ENCODE measurements around the gene TP53TG5. TPM values are rescaled to one million over a fixed set of nuclear protein-coding genes. Genes with fewer than 3 reads are reported as not detected.
A peak's percentile ranks its signal among the peaks of the same experiment; 100 is the strongest.

TP53TG5 gene
- total RNA-seq, 5 donors from 2014 or later (not counting 1 experiment from before 2014, with no cell fraction given), result 0.10 to 0.23 (median 0.16) TPM; not detected in 2

DNA sequence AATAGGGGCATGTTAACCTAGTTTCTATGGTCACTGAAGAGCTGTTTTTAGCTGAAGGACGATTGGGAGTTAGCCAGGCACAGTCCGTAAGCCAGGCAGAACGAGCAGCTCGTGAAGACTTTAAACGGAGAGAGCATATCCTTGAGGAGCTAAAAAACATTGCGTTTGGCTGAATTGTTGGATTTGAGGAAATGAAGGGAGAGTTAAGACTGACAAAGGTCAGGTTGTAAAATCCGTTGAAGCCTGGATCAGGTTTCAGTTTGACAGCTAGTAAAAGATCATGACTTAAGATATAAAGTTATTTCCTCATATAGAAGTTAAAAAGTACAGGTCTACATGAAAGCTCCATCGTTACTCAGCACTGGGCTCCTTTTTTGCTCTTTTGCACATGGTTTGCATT, 32.8 kb upstream of the TP53TG5 start:
- ChIA-PET CTCF (interaction anchor here in 1 of 2 donors (1.0 to 1.8 kb wide), 2 partner anchors 37 to 50 kb away, joined by 3 to 7 read pairs; no protein-coding TSS in a partner anchor), POLR2A (interaction anchor here in 1 of 2 donors (0.6 kb wide), 1 partner anchor 409 kb away, joined by 5 read pairs; no protein-coding TSS in a partner anchor)
- peaks cover 8% of the 10 kb centered on the region for H3K36me3 Mint-ChIP-seq
- Histone ChIP-seq H3K27me3 (replicated peaks in 1 of 2; ENCODE audit: control insufficient read depth in 2 of 2, extremely low read depth in 1 of 2, insufficient read depth in 2 of 2, low read length in 1 of 2) (no peaks in the 10 kb centered on the region), H3K36me3 (ENCODE audit: control insufficient read depth in 2 of 2, extremely low read depth in 1 of 2, insufficient read depth in 1 of 2, low read length in 1 of 2) (peaks cover 5 to 7% of the 10 kb centered on the region in 2 donors), H3K4me1 (ENCODE audit: control insufficient read depth in 1 of 2, extremely low read depth in 1 of 2, insufficient read depth in 2 of 2, low read length in 2 of 2) (peaks cover 8 to 18% of the 10 kb centered on the region in 2 experiments), H3K27ac (ENCODE audit: low read length) (no peak overlapping the region), H3K4me3 (ENCODE audit: control insufficient read depth in 1 of 2, extremely low read depth in 1 of 2, low read length in 1 of 2) (no peak overlapping the region), H3K9me3 (no peaks in the 10 kb centered on the region)
- 95% methylated on average over 6 of the region's 8 CpGs for WGBS (ENCODE audit: insufficient coverage)
- H3K4me1 Mint-ChIP-seq, result peaks cover 22 to 29% (median 26%) of the 10 kb centered on the region in 3 donors
- H3K27ac Mint-ChIP-seq, result no peak overlapping the region
- H3K4me3 Mint-ChIP-seq, result no peak overlapping the region
- no peak for DNase-seq
- ATAC-seq (replicated peaks in 1 of 4), result no peak
- H3K27me3 Mint-ChIP-seq, result no peaks in the 10 kb centered on the region
- H3K9me3 Mint-ChIP-seq, result no peaks in the 10 kb centered on the region

DNA sequence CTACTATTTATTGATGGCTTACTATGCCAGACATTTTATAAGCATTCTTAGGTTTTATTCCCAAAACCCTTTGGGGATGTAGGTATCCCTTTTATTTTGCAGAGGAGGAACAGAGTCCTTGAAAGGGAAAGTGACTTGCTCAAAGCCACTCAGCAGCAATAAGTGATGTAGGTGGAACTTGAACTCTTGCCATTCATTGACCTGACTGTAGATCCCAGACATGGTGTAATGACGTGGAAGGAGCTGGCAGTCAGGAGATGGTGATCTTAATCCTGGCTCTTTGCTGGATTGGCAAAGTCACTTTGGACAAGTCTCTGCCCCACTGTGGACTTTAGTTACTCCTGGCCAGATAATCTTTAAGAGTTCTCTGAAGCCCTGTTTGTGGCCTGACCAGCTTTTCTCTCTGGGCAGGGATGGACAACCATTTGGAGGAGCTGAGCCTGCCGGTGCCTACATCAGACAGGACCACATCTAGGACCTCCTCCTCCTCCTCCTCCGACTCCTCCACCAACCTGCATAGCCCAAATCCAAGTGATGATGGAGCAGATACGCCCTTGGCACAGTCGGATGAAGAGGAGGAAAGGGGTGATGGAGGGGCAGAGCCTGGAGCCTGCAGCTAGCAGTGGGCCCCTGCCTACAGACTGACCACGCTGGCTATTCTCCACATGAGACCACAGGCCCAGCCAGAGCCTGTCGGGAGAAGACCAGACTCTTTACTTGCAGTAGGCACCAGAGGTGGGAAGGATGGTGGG, 31.6 kb upstream of the TP53TG5 start:
- peaks cover 5 to 7% of the 10 kb centered on the region in 2 donors for H3K36me3 ChIP-seq (ENCODE audit: control insufficient read depth in 2 of 2, extremely low read depth in 1 of 2, insufficient read depth in 1 of 2, low read length in 1 of 2)
- H3K27ac Mint-ChIP-seq, result no peak overlapping the region
- ATAC-seq (replicated peaks in 1 of 4), result no peak

DNA sequence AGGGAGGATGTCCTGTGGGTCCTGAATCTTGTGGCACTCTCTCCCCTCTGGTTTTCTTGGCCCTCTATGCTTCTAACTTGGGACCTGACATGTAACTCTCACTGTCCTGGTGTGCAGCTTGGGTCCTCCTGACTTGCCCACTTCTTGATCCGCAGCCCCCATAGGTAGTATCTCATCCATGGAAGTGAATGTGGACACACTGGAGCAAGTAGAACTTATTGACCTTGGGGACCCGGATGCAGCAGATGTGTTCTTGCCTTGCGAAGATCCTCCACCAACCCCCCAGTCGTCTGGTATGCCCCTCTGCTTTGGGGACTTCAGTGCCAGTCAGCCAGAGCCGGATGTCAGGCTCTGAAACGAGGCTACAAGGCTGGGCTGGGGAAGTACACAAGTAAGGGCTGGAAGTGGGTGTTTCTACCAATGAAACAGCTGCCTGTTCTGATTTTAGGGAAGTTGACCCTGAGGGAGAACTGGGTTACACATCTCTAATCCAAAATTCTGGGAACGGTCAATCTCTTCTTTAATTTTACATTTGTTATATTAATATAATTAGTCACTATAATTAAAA, 30.6 kb upstream of the TP53TG5 start:
- Mint-ChIP-seq H3K27me3 (peaks cover 0 to 3% of the 10 kb centered on the region in 2 donors), H3K4me1 (peaks cover 22 to 24% (median 22%) of the 10 kb centered on the region in 3 donors), H3K4me3 (peak overlapping the region in 1 of 3 donors; percentile 39), H3K27ac (peak overlapping the region; percentile 57 to 64), H3K9me3 (no peaks in the 10 kb centered on the region), H3K36me3 (peaks cover 8% of the 10 kb centered on the region)
- DNase-seq (peak in 4 of 35 experiments; percentile 16 to 42 (median 20)), ATAC-seq (replicated peaks in 1 of 4) (peak in 1 of 4 experiments; percentile 37)
- Histone ChIP-seq H3K9me3 (no peaks in the 10 kb centered on the region), H3K27ac (ENCODE audit: low read length) (no peak overlapping the region), H3K4me1 (ENCODE audit: control insufficient read depth in 1 of 2, extremely low read depth in 1 of 2, insufficient read depth in 2 of 2, low read length in 2 of 2) (peaks cover 10 to 27% of the 10 kb centered on the region in 2 experiments), H3K4me3 (ENCODE audit: control insufficient read depth in 1 of 2, extremely low read depth in 1 of 2, low read length in 1 of 2) (no peak overlapping the region), H3K36me3 (ENCODE audit: control insufficient read depth in 2 of 2, extremely low read depth in 1 of 2, insufficient read depth in 1 of 2, low read length in 1 of 2) (peaks cover 5 to 7% of the 10 kb centered on the region in 2 donors), H3K27me3 (replicated peaks in 1 of 2; ENCODE audit: control insufficient read depth in 2 of 2, extremely low read depth in 1 of 2, insufficient read depth in 2 of 2, low read length in 1 of 2) (no peaks in the 10 kb centered on the region)
- 61% methylated on average over 4 of the region's 7 CpGs for WGBS (ENCODE audit: insufficient coverage)
- POLR2A ChIA-PET, result no interaction called here
- CTCF ChIA-PET, result no interaction called here

More for the DNA sequence above, 31.6 kb upstream of the TP53TG5 start:
- H3K36me3 Mint-ChIP-seq, result peaks cover 8% of the 10 kb centered on the region
- Histone ChIP-seq H3K9me3 (no peaks in the 10 kb centered on the region), H3K4me3 (ENCODE audit: control insufficient read depth in 1 of 2, extremely low read depth in 1 of 2, low read length in 1 of 2) (no peak overlapping the region), H3K27ac (ENCODE audit: low read length) (no peak overlapping the region), H3K27me3 (replicated peaks in 1 of 2; ENCODE audit: control insufficient read depth in 2 of 2, extremely low read depth in 1 of 2, insufficient read depth in 2 of 2, low read length in 1 of 2) (no peaks in the 10 kb centered on the region), H3K4me1 (ENCODE audit: control insufficient read depth in 1 of 2, extremely low read depth in 1 of 2, insufficient read depth in 2 of 2, low read length in 2 of 2) (peaks cover 10 to 27% of the 10 kb centered on the region in 2 experiments)
- WGBS (ENCODE audit: insufficient coverage), result 100% methylated on average over 3 of the region's 7 CpGs
- POLR2A ChIA-PET, result interaction anchor here in 1 of 2 donors (0.7 kb wide), 1 partner anchor 1561 kb away, joined by 5 read pairs; no protein-coding TSS in a partner anchor
- H3K4me1 Mint-ChIP-seq, result peaks cover 21 to 24% (median 23%) of the 10 kb centered on the region in 3 donors
- CTCF ChIA-PET, result interaction anchor here in 1 of 2 donors (1.0 to 1.8 kb wide), 2 partner anchors 36 to 49 kb away, joined by 3 to 7 read pairs; no protein-coding TSS in a partner anchor
- H3K27me3 Mint-ChIP-seq, result peaks cover 0 to 2% of the 10 kb centered on the region in 2 donors
- no peak overlapping the region for H3K4me3 Mint-ChIP-seq
- H3K9me3 Mint-ChIP-seq, result no peaks in the 10 kb centered on the region
- no peak for DNase-seq

DNA sequence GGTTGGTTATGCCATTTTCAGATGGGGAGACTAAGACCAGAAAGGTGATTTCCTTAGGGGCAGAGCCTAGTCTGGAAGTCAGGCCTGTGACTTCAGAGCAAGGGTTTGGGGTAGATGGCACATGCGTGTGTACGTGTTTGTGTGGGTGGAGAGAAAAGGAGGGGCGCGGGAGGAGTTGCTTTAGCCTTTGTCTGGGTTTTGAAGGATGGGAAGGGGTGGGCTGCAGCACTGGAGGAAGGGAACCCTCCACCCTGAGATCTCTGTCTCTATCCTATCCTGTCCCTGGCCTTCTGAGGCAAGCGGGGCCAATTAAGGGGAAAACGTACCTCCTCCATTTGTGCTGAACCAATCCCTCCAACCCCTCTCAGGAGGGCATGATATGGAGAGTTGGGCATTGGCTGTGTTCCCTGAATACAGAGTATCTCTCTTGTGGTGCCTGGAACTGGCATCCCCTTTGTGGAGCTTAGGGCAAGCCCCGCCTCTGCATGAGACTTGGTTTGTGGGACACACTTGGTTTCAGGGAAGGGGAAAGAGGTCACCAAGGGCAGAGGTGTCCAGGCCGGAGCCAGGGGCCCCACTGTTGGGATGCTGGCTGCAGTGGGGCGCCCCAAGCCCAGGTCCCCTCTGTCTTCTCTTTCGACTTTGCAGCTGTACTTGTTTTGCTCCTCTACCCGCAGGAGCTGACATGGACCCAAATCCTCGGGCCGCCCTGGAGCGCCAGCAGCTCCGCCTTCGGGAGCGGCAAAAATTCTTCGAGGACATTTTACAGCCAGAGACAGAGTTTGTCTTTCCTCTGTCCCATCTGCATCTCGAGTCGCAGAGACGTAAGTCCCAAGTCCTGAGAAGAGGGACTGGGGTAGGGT, 29.9 kb upstream of the TP53TG5 start, which contains the start of gene DBNDD2:
Gene DBNDD2, plus strand, starts transcription at position 507 of the 863 bp plus-strand sequence. Its CDS starts 179 bp downstream, at position 686.
- H3K27ac ChIP-seq (ENCODE audit: low read length), result peak within 1 kb of the TSS; percentile 68
- Mint-ChIP-seq H3K4me3 (peak within 1 kb of the TSS; percentile 82 to 83 (median 82)), H3K36me3 (peaks cover 8% of the 10 kb centered on the region), H3K27me3 (peaks cover 0 to 3% of the 10 kb centered on the region in 2 donors), H3K4me1 (peaks cover 22 to 24% (median 22%) of the 10 kb centered on the region in 3 donors), H3K9me3 (no peaks in the 10 kb centered on the region), H3K27ac (peak within 1 kb of the TSS; percentile 60 to 64)
- H3K27me3 ChIP-seq (replicated peaks in 1 of 2; ENCODE audit: control insufficient read depth in 2 of 2, extremely low read depth in 1 of 2, insufficient read depth in 2 of 2, low read length in 1 of 2), result no peaks in the 10 kb centered on the region
- POLR2A ChIA-PET, result interaction anchor here in 1 of 2 donors (0.6 to 1.8 kb wide), 3 partner anchors 8 to 44 kb away, joined by 3 to 7 read pairs (median 5); partner anchors contain the start of gene PIGT
- ATAC-seq (replicated peaks in 1 of 4) (peak in 1 of 4 experiments; percentile 74), DNase-seq (peak in 15 of 35 experiments; percentile 9 to 69 (median 28))
- no peaks in the 10 kb centered on the region for H3K9me3 ChIP-seq
- 89% methylated on average over 15 of the region's 21 CpGs for WGBS (ENCODE audit: insufficient coverage)
- CTCF ChIA-PET, result interaction anchor here in 1 of 2 donors (0.9 to 1.6 kb wide), 3 partner anchors 14 to 45 kb away, joined by 3 to 5 read pairs (median 4); partner anchors contain the start of gene SYS1
- peaks cover 5 to 7% of the 10 kb centered on the region in 2 donors for H3K36me3 ChIP-seq (ENCODE audit: control insufficient read depth in 2 of 2, extremely low read depth in 1 of 2, insufficient read depth in 1 of 2, low read length in 1 of 2)
- H3K4me1 ChIP-seq (ENCODE audit: control insufficient read depth in 1 of 2, extremely low read depth in 1 of 2, insufficient read depth in 2 of 2, low read length in 2 of 2), result peaks cover 10 to 27% of the 10 kb centered on the region in 2 experiments
- H3K4me3 ChIP-seq (ENCODE audit: control insufficient read depth in 1 of 2, extremely low read depth in 1 of 2, low read length in 1 of 2), result peak within 1 kb of the TSS; percentile 51 to 74

DNA sequence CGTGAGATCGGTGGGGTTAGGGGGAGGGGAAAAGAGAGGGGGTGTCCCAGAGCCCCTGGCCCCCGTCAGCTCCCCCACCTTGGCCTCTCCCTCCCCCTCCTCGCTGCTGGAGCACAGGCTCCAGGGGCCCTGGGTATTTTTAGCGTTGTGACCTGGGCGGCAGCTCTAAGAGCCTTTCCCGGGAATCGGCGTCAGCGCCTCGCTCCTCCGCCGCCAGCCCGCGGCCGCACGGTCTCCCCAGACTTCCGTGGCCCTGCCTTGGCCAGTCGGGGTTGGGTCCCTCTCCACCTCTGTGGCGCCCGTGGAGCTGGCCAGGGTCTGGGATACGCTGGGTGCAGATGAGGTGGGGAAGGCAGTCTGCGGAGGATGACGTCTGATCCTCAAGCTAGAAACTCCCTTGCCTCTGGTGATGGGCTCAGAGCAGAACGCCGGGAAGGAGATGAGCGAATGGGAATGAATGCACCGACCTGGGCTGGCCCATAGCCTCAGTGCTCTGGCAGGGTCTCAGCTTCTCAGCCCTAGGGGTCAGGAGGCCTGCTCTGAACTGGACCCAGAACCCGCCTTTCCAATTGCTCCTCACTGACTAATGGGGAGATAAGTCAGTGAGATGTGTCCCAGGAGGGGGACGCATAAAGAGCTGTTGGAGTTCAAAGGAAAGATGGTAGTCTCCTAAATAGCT, 29.1 kb upstream of the TP53TG5 start:
- H3K27me3 ChIP-seq (replicated peaks in 1 of 2; ENCODE audit: control insufficient read depth in 2 of 2, extremely low read depth in 1 of 2, insufficient read depth in 2 of 2, low read length in 1 of 2), result no peaks in the 10 kb centered on the region
- DNase-seq (peak in 3 of 35 experiments; percentile 10 to 45 (median 16)), ATAC-seq (replicated peaks in 1 of 4) (peak in 3 of 4 experiments; percentile 6 to 53 (median 8))
- peak overlapping the region; percentile 68 for H3K27ac ChIP-seq (ENCODE audit: low read length)
- peak overlapping the region; percentile 82 to 83 (median 82) for H3K4me3 Mint-ChIP-seq
- H3K36me3 ChIP-seq (ENCODE audit: control insufficient read depth in 2 of 2, extremely low read depth in 1 of 2, insufficient read depth in 1 of 2, low read length in 1 of 2), result peaks cover 5 to 7% of the 10 kb centered on the region in 2 donors
- 43% methylated on average over 22 of the region's 30 CpGs for WGBS (ENCODE audit: insufficient coverage)
- H3K4me3 ChIP-seq (ENCODE audit: control insufficient read depth in 1 of 2, extremely low read depth in 1 of 2, low read length in 1 of 2), result peak overlapping the region; percentile 71 to 74
- no peaks in the 10 kb centered on the region for H3K9me3 Mint-ChIP-seq
- POLR2A ChIA-PET, result interaction anchor here in 1 of 2 donors (0.6 to 1.8 kb wide), 4 partner anchors 9 to 43 kb away, joined by 3 to 7 read pairs (median 4); partner anchors contain the start of gene PIGT
- peaks cover 22 to 24% (median 22%) of the 10 kb centered on the region in 3 donors for H3K4me1 Mint-ChIP-seq
- no peaks in the 10 kb centered on the region for H3K9me3 ChIP-seq
- CTCF ChIA-PET, result interaction anchor here (0.6 to 1.6 kb wide), 5 partner anchors 9 to 44 kb away, joined by 3 to 5 read pairs (median 4); partner anchors contain the start of genes PIGT (in 1 of the 2) and SYS1 (in 1 of the 2)
- H3K27ac Mint-ChIP-seq, result peak overlapping the region; percentile 60 to 64
- peaks cover 8% of the 10 kb centered on the region for H3K36me3 Mint-ChIP-seq
- H3K27me3 Mint-ChIP-seq, result peaks cover 0 to 3% of the 10 kb centered on the region in 2 donors
- peaks cover 10 to 27% of the 10 kb centered on the region in 2 experiments for H3K4me1 ChIP-seq (ENCODE audit: control insufficient read depth in 1 of 2, extremely low read depth in 1 of 2, insufficient read depth in 2 of 2, low read length in 2 of 2)

Data from T-cell (primary cell).